Astrocyte (in vitro differentiated cells and primary cell): ENCODE measurements around the gene GARIN5A. TPM values are rescaled to one million over a fixed set of nuclear protein-coding genes. Genes with fewer than 3 reads are reported as not detected.

Source experiments
- DNase-seq: peaks from one replicate; pipeline ENCODE4 v3.0.0-alpha.2; 2010; ENCODE audit warnings: low read depth
- FAIRE-seq: peaks from 2 replicates; lab custom pipeline; 2011; peaks lifted over from hg19 to GRCh38; lab: Jason Lieb, UNC
- H2AFZ ChIP-seq: 2 replicates; pipeline ENCODE4 v1.6.0; 2012; ENCODE audit warnings: low read depth, low read length, inconsistent platforms
- H3K27ac ChIP-seq: 2 replicates; pipeline ENCODE4 v1.5.1; 2011; ENCODE audit warnings: low read depth, low read length, inconsistent platforms
- H3K27me3 ChIP-seq: 2 replicates; pipeline ENCODE4 v1.6.0; 2011; ENCODE audit warnings: low read length, inconsistent platforms; ENCODE audit not compliant: insufficient read depth
- H3K36me3 ChIP-seq: 2 replicates; pipeline ENCODE4 v1.5.1; 2011; ENCODE audit warnings: low read length, inconsistent platforms; ENCODE audit not compliant: insufficient read depth
- H3K4me1 ChIP-seq: 2 replicates; pipeline ENCODE4 v1.5.1; 2011; ENCODE audit warnings: low read length, inconsistent platforms; ENCODE audit not compliant: insufficient read depth
- H3K4me2 ChIP-seq: 2 replicates; pipeline ENCODE4 v1.6.0; 2012; ENCODE audit warnings: low read length, inconsistent platforms
- H3K4me3 ChIP-seq: 2 replicates; pipeline ENCODE4 v1.5.1; 2011; ENCODE audit warnings: low read depth, mild to moderate bottlenecking, low read length, inconsistent platforms; ENCODE audit not compliant: insufficient read depth
- H3K79me2 ChIP-seq: 2 replicates; pipeline ENCODE4 v1.6.0; 2012; ENCODE audit warnings: mild to moderate bottlenecking, low read length, inconsistent platforms; ENCODE audit not compliant: insufficient read depth
- H3K9ac ChIP-seq: 2 replicates; pipeline ENCODE4 v1.6.0; 2012; ENCODE audit warnings: mild to moderate bottlenecking, low read length, inconsistent platforms
- H3K9me3 ChIP-seq: 2 replicates; pipeline ENCODE4 v1.5.1; 2012; ENCODE audit warnings: low read depth, mild to moderate bottlenecking, low read length, inconsistent platforms; ENCODE audit not compliant: insufficient read depth
- H4K20me1 ChIP-seq: 2 replicates; pipeline ENCODE4 v1.6.0; 2012; ENCODE audit warnings: low read length, inconsistent platforms; ENCODE audit not compliant: insufficient read depth
- H3K27ac Mint-ChIP-seq: one replicate; pipeline ENCODE4 v1.8.0; 2021; ENCODE audit warnings: mild to moderate bottlenecking, mixed read lengths; ENCODE audit not compliant: unreplicated experiment
- H3K27me3 Mint-ChIP-seq: one replicate; pipeline ENCODE4 v1.8.0; 2021; ENCODE audit warnings: low read depth, mixed read lengths; ENCODE audit not compliant: unreplicated experiment
- H3K36me3 Mint-ChIP-seq: one replicate; pipeline ENCODE4 v1.8.0; 2021; ENCODE audit warnings: low read depth, mixed read lengths; ENCODE audit not compliant: unreplicated experiment
- H3K4me1 Mint-ChIP-seq: one replicate; pipeline ENCODE4 v1.8.0; 2021; ENCODE audit warnings: low read depth, mixed read lengths; ENCODE audit not compliant: unreplicated experiment
- H3K4me3 Mint-ChIP-seq: one replicate; pipeline ENCODE4 v1.8.0; 2021; ENCODE audit warnings: mild to moderate bottlenecking, moderate library complexity, mixed read lengths; ENCODE audit not compliant: unreplicated experiment
- H3K9me3 Mint-ChIP-seq: one replicate; pipeline ENCODE4 v1.8.0; 2021; ENCODE audit warnings: mild to moderate bottlenecking, mixed read lengths; ENCODE audit not compliant: unreplicated experiment
- EZH2 ChIP-seq: IDR thresholded peaks from 2 replicates; pipeline ENCODE4 v1.6.1; 2012; ENCODE audit warnings: mild to moderate bottlenecking, low read length, inconsistent platforms; ENCODE audit not compliant: insufficient read depth
- total RNA-seq: library from RNA; stranded (reverse); gene quantifications from 2 replicates; pipeline ENCODE4 v1.2.1, GENCODE V29; 2021
- TF ChIP-seq, protein P1 (sequence below): IDR thresholded peaks from 2 replicates; pipeline ENCODE4 v1.5.1; 2011; ENCODE audit warnings: low read depth, mild to moderate bottlenecking, inconsistent platforms, low read length, moderate library complexity; ENCODE audit not compliant: insufficient read depth

Gene GARIN5A
- total RNA-seq, 1 donor from 2014 or later = not detected

GRCh38 chr19:50518091-50519005 is 41.7 kb upstream of the GARIN5A start:
- Histone ChIP-seq H2AFZ (no peak overlapping the region), H3K4me1 (no peaks in the 10 kb centered on the region), H4K20me1 (no peaks in the 10 kb centered on the region), H3K27ac (no peak overlapping the region), H3K4me2 (no peak overlapping the region), H3K27me3 (no peaks in the 10 kb centered on the region), H3K79me2 (no peaks in the 10 kb centered on the region), H3K9ac (no peak overlapping the region), H3K4me3 (no peak overlapping the region), H3K9me3 (peaks cover 4% of the 10 kb centered on the region), H3K36me3 (no peaks in the 10 kb centered on the region)
- TF ChIP-seq, protein P1, sequence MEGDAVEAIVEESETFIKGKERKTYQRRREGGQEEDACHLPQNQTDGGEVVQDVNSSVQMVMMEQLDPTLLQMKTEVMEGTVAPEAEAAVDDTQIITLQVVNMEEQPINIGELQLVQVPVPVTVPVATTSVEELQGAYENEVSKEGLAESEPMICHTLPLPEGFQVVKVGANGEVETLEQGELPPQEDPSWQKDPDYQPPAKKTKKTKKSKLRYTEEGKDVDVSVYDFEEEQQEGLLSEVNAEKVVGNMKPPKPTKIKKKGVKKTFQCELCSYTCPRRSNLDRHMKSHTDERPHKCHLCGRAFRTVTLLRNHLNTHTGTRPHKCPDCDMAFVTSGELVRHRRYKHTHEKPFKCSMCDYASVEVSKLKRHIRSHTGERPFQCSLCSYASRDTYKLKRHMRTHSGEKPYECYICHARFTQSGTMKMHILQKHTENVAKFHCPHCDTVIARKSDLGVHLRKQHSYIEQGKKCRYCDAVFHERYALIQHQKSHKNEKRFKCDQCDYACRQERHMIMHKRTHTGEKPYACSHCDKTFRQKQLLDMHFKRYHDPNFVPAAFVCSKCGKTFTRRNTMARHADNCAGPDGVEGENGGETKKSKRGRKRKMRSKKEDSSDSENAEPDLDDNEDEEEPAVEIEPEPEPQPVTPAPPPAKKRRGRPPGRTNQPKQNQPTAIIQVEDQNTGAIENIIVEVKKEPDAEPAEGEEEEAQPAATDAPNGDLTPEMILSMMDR = no peak
- TF ChIP-seq EZH2 = no peak
- no peaks in the 10 kb centered on the region for H3K27me3 Mint-ChIP-seq
- no peak for DNase-seq
- FAIRE-seq = no peak
- H3K36me3 Mint-ChIP-seq = no peaks in the 10 kb centered on the region
- no peaks in the 10 kb centered on the region for H3K4me1 Mint-ChIP-seq
- H3K27ac Mint-ChIP-seq = no peak overlapping the region
- H3K4me3 Mint-ChIP-seq = no peak overlapping the region
- H3K9me3 Mint-ChIP-seq = peaks cover 12% of the 10 kb centered on the region

- no peak overlapping the region for H3K4me3 Mint-ChIP-seq
- Histone ChIP-seq H3K79me2 (no peaks in the 10 kb centered on the region), H3K27me3 (no peaks in the 10 kb centered on the region), H3K4me2 (no peak overlapping the region), H3K27ac (no peak overlapping the region), H3K36me3 (no peaks in the 10 kb centered on the region), H3K4me1 (no peaks in the 10 kb centered on the region), H3K9me3 (peaks cover 4% of the 10 kb centered on the region), H2AFZ (no peak overlapping the region), H4K20me1 (no peaks in the 10 kb centered on the region), H3K9ac (no peak overlapping the region), H3K4me3 (no peak overlapping the region)
- DNase-seq = no peak
- H3K4me1 Mint-ChIP-seq = no peaks in the 10 kb centered on the region
- peaks cover 7% of the 10 kb centered on the region for H3K9me3 Mint-ChIP-seq
- H3K27me3 Mint-ChIP-seq = no peaks in the 10 kb centered on the region
- no peak for FAIRE-seq
- H3K27ac Mint-ChIP-seq = no peak overlapping the region
- TF ChIP-seq, protein P1 = no peak
- no peak for TF ChIP-seq EZH2
- H3K36me3 Mint-ChIP-seq = no peaks in the 10 kb centered on the region
Observed at GRCh38 chr19:50517704-50518075, 41.0 kb upstream of the GARIN5A start.
